Activated naive CD8-positive, alpha-beta T cell treated with anti-CD3 and anti-CD28 coated beads, Interleukin-2, amount 10 ng/mL, durations not matched to agents 7 days and 5 days (primary cell): ENCODE results near the gene UNC5B. TPM values are rescaled to one million over a fixed set of nuclear protein-coding genes. Genes with fewer than 3 reads are reported as not detected.

ENCODE experiments used
- ATAC-seq: fragments of 150-1000 bp; cut with Tn5 transposase; one replicate; pipeline ENCODE4 v1.10.0; 2021; ENCODE audit warnings: low read depth, moderate library complexity
- POLR2A ChIA-PET: fragments of 350-600 bp; sonication (Branson Sonifier 250); formaldehyde crosslinking; loops from one replicate; lab custom pipeline; 2021; ENCODE audit warnings: antibody characterized with exemption; lab: Charles Lee
- DNase-seq: peaks from one replicate; pipeline ENCODE4 v3.0.0; 2021
- H3K27ac Mint-ChIP-seq: one replicate; pipeline ENCODE4 v1.8.0; 2022; ENCODE audit warnings: mild to moderate bottlenecking, mixed read lengths
- H3K27me3 Mint-ChIP-seq: one replicate; pipeline ENCODE4 v1.8.0; 2022; ENCODE audit warnings: mild to moderate bottlenecking, moderate library complexity, mixed read lengths
- H3K36me3 Mint-ChIP-seq: one replicate; pipeline ENCODE4 v1.8.0; 2021; ENCODE audit warnings: mild to moderate bottlenecking, mixed read lengths
- H3K4me1 Mint-ChIP-seq: one replicate; pipeline ENCODE4 v1.8.0; 2021; ENCODE audit warnings: mixed read lengths
- H3K4me3 Mint-ChIP-seq: one replicate; pipeline ENCODE4 v1.8.0; 2022; ENCODE audit warnings: mild to moderate bottlenecking, moderate library complexity, mixed read lengths
- H3K9me3 Mint-ChIP-seq: one replicate; pipeline ENCODE4 v1.8.0; 2021; ENCODE audit warnings: mixed read lengths
- total RNA-seq, 2 experiments: library from RNA; stranded (reverse); gene quantifications; one replicate each; pipeline ENCODE4 v1.2.3, GENCODE V29; 2021

The UNC5B gene
- total RNA-seq, 2 experiments from 2014 or later: 0.03 TPM; not detected in 1

- Mint-ChIP-seq H3K36me3 (no peaks in the 10 kb centered on the region), H3K9me3 (no peaks in the 10 kb centered on the region), H3K27me3 (peaks cover 32% of the 10 kb centered on the region), H3K4me3 (no peak overlapping the region), H3K27ac (no peak overlapping the region), H3K4me1 (no peaks in the 10 kb centered on the region)
- DNase-seq (no peak), ATAC-seq (no peak)
- POLR2A ChIA-PET: no interaction called here
Observed at GRCh38 chr10:71221586-71222202, 9.3 kb downstream of the UNC5B start.

- no peaks in the 10 kb centered on the region for H3K4me1 Mint-ChIP-seq
- H3K36me3 Mint-ChIP-seq: no peaks in the 10 kb centered on the region
- H3K27ac Mint-ChIP-seq: no peak overlapping the region
- POLR2A ChIA-PET: no interaction called here
- ATAC-seq (no peak), DNase-seq (peak; percentile 20)
- no peaks in the 10 kb centered on the region for H3K9me3 Mint-ChIP-seq
- peaks cover 28% of the 10 kb centered on the region for H3K27me3 Mint-ChIP-seq
- H3K4me3 Mint-ChIP-seq: no peak overlapping the region
Observed at GRCh38 chr10:71222601-71223346, 10.4 kb downstream of the UNC5B start.

GRCh38 chr10:71223347-71224058 lies 11.1 kb downstream of the UNC5B start:
- Mint-ChIP-seq H3K9me3 (no peaks in the 10 kb centered on the region), H3K36me3 (no peaks in the 10 kb centered on the region), H3K27ac (no peak overlapping the region), H3K4me3 (no peak overlapping the region), H3K4me1 (no peaks in the 10 kb centered on the region), H3K27me3 (peaks cover 21% of the 10 kb centered on the region)
- POLR2A ChIA-PET: no interaction called here
- ATAC-seq (no peak), DNase-seq (peak; percentile 7)

- no peaks in the 10 kb centered on the region for H3K9me3 Mint-ChIP-seq
- H3K27me3 Mint-ChIP-seq: peaks cover 9% of the 10 kb centered on the region
- POLR2A ChIA-PET: no interaction called here
- ATAC-seq (no peak), DNase-seq (peak; percentile 13)
- no peaks in the 10 kb centered on the region for H3K36me3 Mint-ChIP-seq
- H3K27ac Mint-ChIP-seq: no peak overlapping the region
- no peak overlapping the region for H3K4me3 Mint-ChIP-seq
- H3K4me1 Mint-ChIP-seq: no peaks in the 10 kb centered on the region
Observed at GRCh38 chr10:71225291-71226058, 13.1 kb downstream of the UNC5B start.

GRCh38 chr10:71228875-71229675 lies 16.7 kb downstream of the UNC5B start:
- POLR2A ChIA-PET: no interaction called here
- ATAC-seq: no peak
- H3K27me3 Mint-ChIP-seq: peaks cover 2% of the 10 kb centered on the region

GRCh38 chr10:71229726-71230655 lies 17.6 kb downstream of the UNC5B start:
- POLR2A ChIA-PET: no interaction called here
- no peak overlapping the region for H3K4me3 Mint-ChIP-seq
- no peaks in the 10 kb centered on the region for H3K9me3 Mint-ChIP-seq
- H3K27ac Mint-ChIP-seq: no peak overlapping the region
- no peak for DNase-seq
- no peak for ATAC-seq
- peaks cover 2% of the 10 kb centered on the region for H3K27me3 Mint-ChIP-seq
- H3K36me3 Mint-ChIP-seq: no peaks in the 10 kb centered on the region
- H3K4me1 Mint-ChIP-seq: no peaks in the 10 kb centered on the region

More at GRCh38 chr10:71228875-71229675, 16.7 kb downstream of the UNC5B start:
- Mint-ChIP-seq H3K4me1 (no peaks in the 10 kb centered on the region), H3K27ac (no peak overlapping the region), H3K36me3 (no peaks in the 10 kb centered on the region), H3K4me3 (no peak overlapping the region), H3K9me3 (no peaks in the 10 kb centered on the region)
- DNase-seq: no peak

GRCh38 chr10:71230656-71231025 lies 18.3 kb downstream of the UNC5B start:
- Mint-ChIP-seq H3K4me1 (no peaks in the 10 kb centered on the region), H3K4me3 (no peak overlapping the region), H3K9me3 (no peaks in the 10 kb centered on the region), H3K36me3 (no peaks in the 10 kb centered on the region), H3K27ac (no peak overlapping the region), H3K27me3 (peaks cover 2% of the 10 kb centered on the region)
- DNase-seq (no peak), ATAC-seq (no peak)
- POLR2A ChIA-PET: no interaction called here

GRCh38 chr10:71231206-71231605 lies 18.8 kb downstream of the UNC5B start:
- Mint-ChIP-seq H3K27ac (no peak overlapping the region), H3K36me3 (no peaks in the 10 kb centered on the region), H3K4me3 (no peak overlapping the region), H3K9me3 (no peaks in the 10 kb centered on the region), H3K4me1 (no peaks in the 10 kb centered on the region), H3K27me3 (peaks cover 2% of the 10 kb centered on the region)
- ATAC-seq (no peak), DNase-seq (no peak)
- POLR2A ChIA-PET: no interaction called here

GRCh38 chr10:71232089-71232998 lies 20.0 kb downstream of the UNC5B start:
- ATAC-seq: no peak
- H3K4me3 Mint-ChIP-seq: no peak overlapping the region

GRCh38 chr10:71233482-71233892 lies 21.1 kb downstream of the UNC5B start:
- Mint-ChIP-seq H3K27me3 (no peaks in the 10 kb centered on the region), H3K4me1 (no peaks in the 10 kb centered on the region), H3K36me3 (no peaks in the 10 kb centered on the region), H3K9me3 (no peaks in the 10 kb centered on the region), H3K27ac (no peak overlapping the region), H3K4me3 (no peak overlapping the region)
- DNase-seq (no peak), ATAC-seq (no peak)
- POLR2A ChIA-PET: no interaction called here

More at GRCh38 chr10:71232089-71232998, 20.0 kb downstream of the UNC5B start:
- no peak for DNase-seq
- H3K27ac Mint-ChIP-seq: no peak overlapping the region
- H3K36me3 Mint-ChIP-seq: no peaks in the 10 kb centered on the region
- POLR2A ChIA-PET: no interaction called here
- H3K9me3 Mint-ChIP-seq: no peaks in the 10 kb centered on the region
- no peaks in the 10 kb centered on the region for H3K4me1 Mint-ChIP-seq
- peaks cover 2% of the 10 kb centered on the region for H3K27me3 Mint-ChIP-seq
